Ishikawa (cell line): ENCODE measurements around the gene CNTN2.

ENCODE experiments used
- EP300 ChIP-seq: IDR thresholded peaks from 2 replicates; pipeline ENCODE4 v1.6.1; 2012; ENCODE audit warnings: borderline replicate concordance
- YY1 ChIP-seq: IDR thresholded peaks from 2 replicates; pipeline ENCODE4 v1.6.1; 2012; ENCODE audit warnings: low read depth
- TF ChIP-seq, protein P1 (sequence below): IDR thresholded peaks from 2 replicates; pipeline ENCODE4 v1.6.1; 2012

DNA sequence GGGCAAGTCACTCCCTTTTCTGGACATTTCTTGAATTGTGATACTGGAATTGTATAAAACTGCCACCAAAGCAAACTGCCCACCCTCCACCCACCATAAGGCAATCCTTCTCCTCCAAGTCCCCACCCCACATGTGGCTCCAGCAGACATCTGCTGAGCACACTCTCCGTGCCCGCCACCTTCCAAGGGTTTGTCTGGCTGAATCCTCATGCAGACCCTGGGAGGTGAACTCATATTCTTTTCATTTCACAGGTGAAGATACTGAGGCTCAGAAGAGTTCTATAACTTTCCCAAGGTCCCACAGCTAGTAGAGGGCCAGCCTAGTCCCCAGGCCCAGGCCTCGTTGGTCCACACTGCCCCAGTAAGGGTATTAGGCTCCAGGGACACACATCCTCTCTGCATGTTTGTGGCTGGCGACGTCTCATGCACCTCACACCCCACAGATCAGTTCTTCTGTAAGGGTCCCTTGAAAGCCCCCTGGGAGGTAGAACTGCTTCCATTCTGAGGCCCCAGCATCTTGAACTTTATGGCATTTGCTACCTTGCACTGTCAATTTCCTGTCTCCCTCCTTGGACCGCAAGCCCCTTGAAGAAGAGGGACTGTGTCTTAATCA is 14.1 kb downstream of the CNTN2 start:
- TF ChIP-seq EP300 (no peak), YY1 (no peak)
- TF ChIP-seq, protein P1, sequence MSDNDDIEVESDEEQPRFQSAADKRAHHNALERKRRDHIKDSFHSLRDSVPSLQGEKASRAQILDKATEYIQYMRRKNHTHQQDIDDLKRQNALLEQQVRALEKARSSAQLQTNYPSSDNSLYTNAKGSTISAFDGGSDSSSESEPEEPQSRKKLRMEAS, result no peak
